ENCODE results near the gene TBC1D22A. TPM values are rescaled to one million over a fixed set of nuclear protein-coding genes. Genes with fewer than 3 reads are reported as not detected.

TBC1D22A gene
- total RNA-seq, 1 donor from 2014 or later, result 24.2 TPM

DNA sequence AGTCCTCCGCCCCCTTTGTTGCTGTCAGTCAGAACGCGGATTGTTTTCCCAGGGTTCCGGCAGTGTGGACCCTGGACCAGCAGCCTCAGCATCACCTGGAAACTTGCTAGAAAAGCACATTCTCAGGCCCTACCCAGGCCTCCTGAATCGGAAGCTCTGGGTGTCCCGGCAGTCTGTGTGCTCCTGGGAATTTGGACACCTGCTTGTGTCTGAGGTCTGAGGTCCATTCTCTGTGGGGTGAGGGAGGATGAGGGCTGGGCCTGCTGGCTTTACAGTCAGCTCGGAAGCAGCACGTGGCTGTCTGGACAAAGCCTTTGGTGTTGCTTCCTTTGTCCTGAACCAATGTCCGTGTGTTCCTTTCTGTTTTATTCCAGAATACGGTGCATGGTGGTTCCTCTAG is 299.7 kb downstream of the TBC1D22A start:
- no peaks in the 10 kb centered on the region for H3K36me3 ChIP-seq (ENCODE audit: insufficient read depth, low read length)
- FAIRE-seq (no peak), DNase-seq (ENCODE audit: low read depth) (no peak)
- no peaks in the 10 kb centered on the region for H3K4me1 ChIP-seq (ENCODE audit: insufficient read depth, low read length)
- H3K9ac ChIP-seq (ENCODE audit: low read length), result no peak overlapping the region
- H4K20me1 ChIP-seq (ENCODE audit: insufficient read depth, low read length), result no peaks in the 10 kb centered on the region
- H3K4me3 ChIP-seq (ENCODE audit: insufficient read depth, low read depth, low read length), result no peak overlapping the region
- no peaks in the 10 kb centered on the region for H3K79me2 ChIP-seq (ENCODE audit: insufficient read depth, low read length)
- H3K27ac ChIP-seq (ENCODE audit: low read depth, low read length), result no peak overlapping the region
- H3K4me3 Mint-ChIP-seq (ENCODE audit: unreplicated experiment), result no peak overlapping the region
- H3K27me3 ChIP-seq (ENCODE audit: insufficient read depth, low read length), result no peaks in the 10 kb centered on the region
- H2AFZ ChIP-seq (ENCODE audit: low read depth, low read length), result no peak overlapping the region
- H3K36me3 Mint-ChIP-seq (ENCODE audit: low read depth, unreplicated experiment), result peaks cover 6% of the 10 kb centered on the region
- no peaks in the 10 kb centered on the region for H3K4me1 Mint-ChIP-seq (ENCODE audit: low read depth, unreplicated experiment)
- no peaks in the 10 kb centered on the region for H3K9me3 Mint-ChIP-seq (ENCODE audit: unreplicated experiment)
- H3K9me3 ChIP-seq (ENCODE audit: insufficient read depth, low read depth, low read length), result no peaks in the 10 kb centered on the region
- H3K4me2 ChIP-seq (ENCODE audit: low read length), result no peak overlapping the region
- no peak for TF ChIP-seq EZH2 (IDR thresholded peaks at IDR 0.05; ENCODE audit: insufficient read depth, low read length)
- TF ChIP-seq, protein P1, sequence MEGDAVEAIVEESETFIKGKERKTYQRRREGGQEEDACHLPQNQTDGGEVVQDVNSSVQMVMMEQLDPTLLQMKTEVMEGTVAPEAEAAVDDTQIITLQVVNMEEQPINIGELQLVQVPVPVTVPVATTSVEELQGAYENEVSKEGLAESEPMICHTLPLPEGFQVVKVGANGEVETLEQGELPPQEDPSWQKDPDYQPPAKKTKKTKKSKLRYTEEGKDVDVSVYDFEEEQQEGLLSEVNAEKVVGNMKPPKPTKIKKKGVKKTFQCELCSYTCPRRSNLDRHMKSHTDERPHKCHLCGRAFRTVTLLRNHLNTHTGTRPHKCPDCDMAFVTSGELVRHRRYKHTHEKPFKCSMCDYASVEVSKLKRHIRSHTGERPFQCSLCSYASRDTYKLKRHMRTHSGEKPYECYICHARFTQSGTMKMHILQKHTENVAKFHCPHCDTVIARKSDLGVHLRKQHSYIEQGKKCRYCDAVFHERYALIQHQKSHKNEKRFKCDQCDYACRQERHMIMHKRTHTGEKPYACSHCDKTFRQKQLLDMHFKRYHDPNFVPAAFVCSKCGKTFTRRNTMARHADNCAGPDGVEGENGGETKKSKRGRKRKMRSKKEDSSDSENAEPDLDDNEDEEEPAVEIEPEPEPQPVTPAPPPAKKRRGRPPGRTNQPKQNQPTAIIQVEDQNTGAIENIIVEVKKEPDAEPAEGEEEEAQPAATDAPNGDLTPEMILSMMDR (IDR thresholded peaks at IDR 0.05; ENCODE audit: insufficient read depth, low read depth, low read length), result no peak
- no peak overlapping the region for H3K27ac Mint-ChIP-seq (ENCODE audit: unreplicated experiment)
- no peaks in the 10 kb centered on the region for H3K27me3 Mint-ChIP-seq (ENCODE audit: low read depth, unreplicated experiment)

DNA sequence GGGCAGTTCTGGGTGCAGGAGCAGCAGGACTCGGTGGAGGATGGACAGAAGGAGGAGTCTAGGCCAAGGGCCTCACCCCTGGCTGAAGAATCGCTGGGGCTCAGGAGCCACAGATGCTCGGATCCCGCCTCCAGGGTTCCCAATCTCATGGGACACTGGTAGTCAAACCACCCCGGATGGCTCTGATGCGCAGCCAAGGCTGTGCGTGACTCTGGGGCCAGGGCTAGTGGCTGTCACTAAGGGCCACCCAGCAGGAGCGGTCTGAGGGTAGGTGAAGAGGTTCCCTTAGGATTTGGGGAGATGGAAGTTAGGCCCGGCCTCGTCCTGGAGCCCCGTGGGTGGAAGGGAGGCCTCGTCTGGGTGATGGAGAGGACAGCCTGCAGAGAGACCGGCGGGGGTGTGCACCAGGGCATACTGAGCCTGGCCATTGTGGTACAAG is 300.6 kb downstream of the TBC1D22A start:
- Mint-ChIP-seq H3K27me3 (ENCODE audit: low read depth, unreplicated experiment) (no peaks in the 10 kb centered on the region), H3K36me3 (ENCODE audit: low read depth, unreplicated experiment) (peaks cover 3% of the 10 kb centered on the region), H3K4me3 (ENCODE audit: unreplicated experiment) (no peak overlapping the region), H3K27ac (ENCODE audit: unreplicated experiment) (no peak overlapping the region), H3K4me1 (ENCODE audit: low read depth, unreplicated experiment) (no peaks in the 10 kb centered on the region), H3K9me3 (ENCODE audit: unreplicated experiment) (no peaks in the 10 kb centered on the region)
- Histone ChIP-seq H3K79me2 (ENCODE audit: insufficient read depth, low read length) (no peaks in the 10 kb centered on the region), H2AFZ (ENCODE audit: low read depth, low read length) (no peak overlapping the region), H3K4me3 (ENCODE audit: insufficient read depth, low read depth, low read length) (no peak overlapping the region), H4K20me1 (ENCODE audit: insufficient read depth, low read length) (no peaks in the 10 kb centered on the region), H3K36me3 (ENCODE audit: insufficient read depth, low read length) (no peaks in the 10 kb centered on the region), H3K9ac (ENCODE audit: low read length) (no peak overlapping the region), H3K27me3 (ENCODE audit: insufficient read depth, low read length) (no peaks in the 10 kb centered on the region), H3K9me3 (ENCODE audit: insufficient read depth, low read depth, low read length) (no peaks in the 10 kb centered on the region), H3K4me2 (ENCODE audit: low read length) (no peak overlapping the region), H3K4me1 (ENCODE audit: insufficient read depth, low read length) (no peaks in the 10 kb centered on the region), H3K27ac (ENCODE audit: low read depth, low read length) (no peak overlapping the region)
- DNase-seq (ENCODE audit: low read depth), result no peak
- no peak for TF ChIP-seq EZH2 (IDR thresholded peaks at IDR 0.05; ENCODE audit: insufficient read depth, low read length)
- TF ChIP-seq, protein P1 (IDR thresholded peaks at IDR 0.05; ENCODE audit: insufficient read depth, low read depth, low read length), result no peak
- no peak for FAIRE-seq

DNA sequence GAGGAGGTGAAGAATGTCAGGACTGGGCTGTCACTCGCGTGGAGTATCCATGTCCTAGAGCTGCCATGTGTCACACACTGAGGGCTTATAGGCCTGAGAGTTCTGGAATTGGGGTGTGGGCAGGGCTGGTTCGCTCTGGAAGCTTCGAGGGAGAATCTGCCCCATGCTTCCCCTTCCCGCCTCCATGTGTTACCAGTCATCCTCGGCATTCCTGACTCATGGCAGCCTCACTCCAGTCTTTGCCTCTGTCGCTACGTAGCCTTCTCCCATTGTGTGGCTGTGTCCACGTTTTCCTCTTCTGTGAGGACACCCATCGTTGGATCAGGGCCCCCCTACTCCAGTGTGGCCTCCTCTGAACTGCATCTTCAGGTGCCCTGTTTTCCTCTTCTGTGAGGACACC is 301.2 kb downstream of the TBC1D22A start:
- no peak overlapping the region for H3K4me3 ChIP-seq (ENCODE audit: insufficient read depth, low read depth, low read length)
- Mint-ChIP-seq H3K4me3 (ENCODE audit: unreplicated experiment) (no peak overlapping the region), H3K27ac (ENCODE audit: unreplicated experiment) (no peak overlapping the region), H3K27me3 (ENCODE audit: low read depth, unreplicated experiment) (no peaks in the 10 kb centered on the region), H3K36me3 (ENCODE audit: low read depth, unreplicated experiment) (peaks cover 1% of the 10 kb centered on the region), H3K9me3 (ENCODE audit: unreplicated experiment) (no peaks in the 10 kb centered on the region), H3K4me1 (ENCODE audit: low read depth, unreplicated experiment) (no peaks in the 10 kb centered on the region)
- no peak overlapping the region for H3K27ac ChIP-seq (ENCODE audit: low read depth, low read length)
- H3K27me3 ChIP-seq (ENCODE audit: insufficient read depth, low read length), result no peaks in the 10 kb centered on the region
- H3K4me1 ChIP-seq (ENCODE audit: insufficient read depth, low read length), result no peaks in the 10 kb centered on the region
- DNase-seq (ENCODE audit: low read depth) (no peak), FAIRE-seq (no peak)
- H3K9ac ChIP-seq (ENCODE audit: low read length), result no peak overlapping the region
- H3K9me3 ChIP-seq (ENCODE audit: insufficient read depth, low read depth, low read length), result no peaks in the 10 kb centered on the region
- no peak overlapping the region for H3K4me2 ChIP-seq (ENCODE audit: low read length)
- H3K36me3 ChIP-seq (ENCODE audit: insufficient read depth, low read length), result no peaks in the 10 kb centered on the region
- no peaks in the 10 kb centered on the region for H3K79me2 ChIP-seq (ENCODE audit: insufficient read depth, low read length)
- H2AFZ ChIP-seq (ENCODE audit: low read depth, low read length), result no peak overlapping the region
- TF ChIP-seq, protein P1 (IDR thresholded peaks at IDR 0.05; ENCODE audit: insufficient read depth, low read depth, low read length), result no peak
- no peak for TF ChIP-seq EZH2 (IDR thresholded peaks at IDR 0.05; ENCODE audit: insufficient read depth, low read length)
- H4K20me1 ChIP-seq (ENCODE audit: insufficient read depth, low read length), result no peaks in the 10 kb centered on the region

All from astrocyte (in vitro differentiated cells and primary cell).